Panc1 (cell line): ENCODE data around the gene DNTT. TPM values are rescaled to one million over a fixed set of nuclear protein-coding genes. Genes with fewer than 3 reads are reported as not detected.

ENCODE experiments used
- ATAC-seq: fragments of 200-7000 bp; cut with Tn5 transposase; 2 replicates; pipeline ENCODE4 v1.9.1; 2020; ENCODE audit warnings: mild to moderate bottlenecking, moderate library complexity
- BruUV-seq: library from RNA; stranded (reverse); fragments of 400-500 nt; replicated peaks from 2 replicates; lab custom pipeline; 2021; lab: Mats Ljungman, UMichigan
- CTCF ChIA-PET: fragments of 300-600 bp; sonication (Branson Sonifier 250); formaldehyde crosslinking; loops from one replicate; lab custom pipeline; 2022; ENCODE audit warnings: antibody characterized with exemption; lab: Charles Lee
- POLR2A ChIA-PET: fragments of 300-600 bp; sonication (Branson Sonifier 250); formaldehyde crosslinking; loops from one replicate; lab custom pipeline; 2022; ENCODE audit warnings: antibody characterized with exemption; lab: Charles Lee
- DNase-seq: peaks from one replicate; pipeline ENCODE4 v3.0.0-alpha.2; 2010; ENCODE audit warnings: low read depth, low spot score
- H3K27ac ChIP-seq: 2 replicates; pipeline ENCODE4 v1.5.1; 2011; ENCODE audit warnings: mild to moderate bottlenecking, low read length, inconsistent platforms
- H3K27me3 ChIP-seq: fragments of 200-500 bp; sonication (Bioruptor generic); 2 replicates; pipeline ENCODE4 v1.6.0; 2014; ENCODE audit warnings: low read length, inconsistent platforms; ENCODE audit not compliant: control insufficient read depth, insufficient read depth
- H3K36me3 ChIP-seq: fragments of 200-500 bp; sonication (Bioruptor generic); 2 replicates; pipeline ENCODE4 v1.5.1; 2014; ENCODE audit warnings: inconsistent platforms, mild to moderate bottlenecking, low read length, moderate library complexity; ENCODE audit not compliant: control insufficient read depth, insufficient read depth
- H3K4me1 ChIP-seq: 2 replicates; pipeline ENCODE4 v1.5.1; 2011; ENCODE audit warnings: inconsistent platforms, mild to moderate bottlenecking, low read length, moderate library complexity; ENCODE audit not compliant: control insufficient read depth, insufficient read depth
- H3K4me3 ChIP-seq, 2 experiments: 2 replicates each; pipeline ENCODE4 v1.5.1; 2011 to 2012; ENCODE audit warnings: low read depth in 2 of 2, low read length in 2 of 2, mild to moderate bottlenecking in 2 of 2, inconsistent platforms in 1 of 2, moderate library complexity in 1 of 2
- H3K9me3 ChIP-seq: fragments of 200-500 bp; sonication (Bioruptor generic); 2 replicates; pipeline ENCODE4 v1.5.1; 2014; ENCODE audit warnings: low read depth, mild to moderate bottlenecking, inconsistent platforms, low read length, moderate library complexity; ENCODE audit not compliant: control insufficient read depth, insufficient read depth
- CTCF ChIP-seq: fragments of 450-650 bp; IDR thresholded peaks from 2 replicates; pipeline ENCODE4 v1.5.1; 2017; ENCODE audit warnings: mild to moderate bottlenecking
- POLR2AphosphoS5 ChIP-seq: IDR thresholded peaks from 2 replicates; pipeline ENCODE4 v1.6.1; 2012; ENCODE audit warnings: mild to moderate bottlenecking, low read depth, low read length, moderate library complexity
- REST ChIP-seq, 2 experiments: IDR thresholded peaks; 2 replicates each; pipeline ENCODE4 v1.6.1; 2011 to 2012; ENCODE audit warnings: low read depth in 2 of 2, control low read depth in 1 of 2, low read length in 1 of 2, mild to moderate bottlenecking in 1 of 2, moderate library complexity in 1 of 2; ENCODE audit not compliant: insufficient read depth in 1 of 2
- SIN3A ChIP-seq: IDR thresholded peaks from 2 replicates; pipeline ENCODE4 v1.6.1; 2012; ENCODE audit warnings: low read depth, mild to moderate bottlenecking, low read length, moderate library complexity, borderline replicate concordance; ENCODE audit not compliant: insufficient read depth
- TCF7L2 ChIP-seq: IDR thresholded peaks from 2 replicates; pipeline ENCODE4 v1.6.1; 2011; ENCODE audit warnings: mild to moderate bottlenecking, low read depth, low read length, inconsistent platforms
- in situ Hi-C: cut with HindIII; loops from 2 replicates; pipeline ENCODE4 v1.10.0; 2016; ENCODE audit warnings: low sequenced_read_pairs, low pct_unique_long_range_greater_than_20kb
- intact Hi-C: fragments of 100-400 bp; cut with micrococcal nuclease; formaldehyde crosslinking; loops from one replicate; pipeline ENCODE4 v1.10.0; 2022; ENCODE audit not compliant: unreplicated experiment
- total RNA-seq: library from RNA; stranded (reverse); gene quantifications from one replicate; pipeline ENCODE4 v1.2.1, GENCODE V29; 2021; ENCODE audit not compliant: unreplicated experiment

The DNTT gene
- total RNA-seq, 1 experiment from 2014 or later, result not detected

GRCh38 chr10:96378741-96379140, 74.5 kb downstream of the DNTT start:
- H3K36me3 ChIP-seq, result no peaks in the 10 kb centered on the region
- in situ Hi-C loops (no loop called here), intact Hi-C loops (loop anchor here (5.0 to 10.0 kb wide), 2 partner anchors 134 to 266 kb away; partner anchors contain the start of gene TLL2)
- no TSS peak for BruUV-seq
- no peaks in the 10 kb centered on the region for H3K9me3 ChIP-seq
- H3K27me3 ChIP-seq, result 0 out of 2 replicates have a peak, but pooled peaks cover 2% of the 10 kb centered on the region
- peaks cover 4% of the 10 kb centered on the region for H3K4me1 ChIP-seq
- H3K27ac ChIP-seq, result no peak overlapping the region
- DNase-seq, result no peak
- no peak overlapping the region for H3K4me3 ChIP-seq
- ChIA-PET CTCF (no interaction called here), POLR2A (no interaction called here)
- no peak for ATAC-seq
- TF ChIP-seq CTCF, result no peak
- no peak for TF ChIP-seq POLR2AphosphoS5
- no peak for TF ChIP-seq SIN3A
- TF ChIP-seq REST (IDR thresholded peaks at IDR 0.05; ENCODE audit: insufficient read depth in 1 of 2, low read depth in 2 of 2, low read length in 1 of 2), result no peak
- TF ChIP-seq TCF7L2, result no peak

- in situ Hi-C loops, result no loop called here
- CTCF ChIA-PET, result interaction anchor here (0.7 kb wide), 1 partner anchor 10 kb away, joined by 3 read pairs; no protein-coding TSS in a partner anchor
- Histone ChIP-seq H3K36me3 (no peaks in the 10 kb centered on the region), H3K27ac (no peak overlapping the region), H3K4me1 (no peaks in the 10 kb centered on the region; the same call in 1 of the 2 replicates), H3K4me3 (no peak overlapping the region), H3K27me3 (0 out of 2 replicates have a peak, but pooled peaks cover 2% of the 10 kb centered on the region), H3K9me3 (no peaks in the 10 kb centered on the region)
- DNase-seq, result no peak
- TF ChIP-seq CTCF, result no peak
- no peak for TF ChIP-seq REST (IDR thresholded peaks at IDR 0.05; ENCODE audit: insufficient read depth in 1 of 2, low read depth in 2 of 2, low read length in 1 of 2)
- TF ChIP-seq SIN3A, result no peak
- TF ChIP-seq POLR2AphosphoS5, result no peak
- no peak for TF ChIP-seq TCF7L2
- intact Hi-C loops, result loop anchor here (5.0 to 10.0 kb wide), 2 partner anchors 133 to 265 kb away; partner anchors contain the start of gene TLL2
- POLR2A ChIA-PET, result no interaction called here
- ATAC-seq, result no peak
- no TSS peak for BruUV-seq
Measured at GRCh38 chr10:96379758-96380157, 75.5 kb downstream of the DNTT start.
